ENCODE results near the gene PRPF8. TPM values are rescaled to one million over a fixed set of nuclear protein-coding genes. Genes with fewer than 3 reads are reported as not detected.

The PRPF8 gene
- total RNA-seq, 1 experiment from 2014 or later: 398 TPM

DNA sequence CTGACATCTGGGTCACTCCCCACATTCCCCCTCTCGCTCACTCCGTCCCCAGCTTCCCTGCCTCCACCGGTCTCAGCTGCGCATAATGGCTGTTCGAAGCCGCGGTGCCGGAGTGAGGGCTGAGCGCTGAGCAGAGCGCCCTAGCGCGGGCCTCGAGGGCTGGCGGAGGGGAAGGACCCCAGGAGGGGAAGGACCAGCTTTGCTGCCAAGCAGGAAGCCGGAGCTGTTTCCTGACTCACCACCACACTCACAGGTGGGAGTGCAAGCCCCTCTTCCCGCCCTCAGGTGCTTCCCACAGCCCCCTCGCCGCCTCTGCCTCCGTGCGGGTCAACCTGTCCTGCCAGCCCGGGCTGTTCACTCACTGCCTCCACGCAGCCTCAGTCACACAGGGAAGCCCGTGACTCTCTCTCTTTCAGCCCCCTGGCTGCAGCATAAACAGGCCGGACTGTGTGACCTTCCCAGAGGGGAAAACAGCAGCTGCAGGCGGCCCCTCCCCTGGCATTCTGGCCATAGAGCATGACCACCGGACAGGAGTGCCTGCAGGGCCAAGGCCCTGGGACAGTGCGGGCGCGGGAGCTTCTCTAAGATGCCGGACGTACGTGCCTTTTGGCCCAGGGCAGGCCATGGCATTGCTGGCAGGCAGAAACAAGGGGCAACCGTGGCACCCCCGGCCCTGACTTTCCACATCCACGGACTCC, 79.7 kb downstream of the PRPF8 start:
- H3K4me3 Mint-ChIP-seq (ENCODE audit: unreplicated experiment): no peak overlapping the region
- ChIA-PET CTCF (interaction anchor here (0.6 to 1.3 kb wide), 2 partner anchors 31 to 88 kb away, joined by 3 to 4 read pairs; partner anchors contain the start of gene INPP5K), POLR2A (interaction anchor here (0.5 kb wide), 1 partner anchor 23 kb away, joined by 3 read pairs; the partner anchor contains the start of gene SLC43A2)
- intact Hi-C loops (cut with micrococcal nuclease; ENCODE audit: unreplicated experiment): no loop called here
- Histone ChIP-seq H3K4me3 (ENCODE audit: low read depth, low read length) (no peak overlapping the region), H3K9me3 (peaks cover 6% of the 10 kb centered on the region; the same call in 1 of the 2 replicates), H3K36me3 (ENCODE audit: control insufficient read depth, insufficient read depth, low read length) (no peaks in the 10 kb centered on the region; the same call in 1 of the 2 replicates), H3K27me3 (replicated peaks; ENCODE audit: control insufficient read depth, insufficient read depth, low read length) (no peaks in the 10 kb centered on the region), H3K4me1 (no peaks in the 10 kb centered on the region)
- no peaks in the 10 kb centered on the region for H3K27me3 Mint-ChIP-seq (ENCODE audit: insufficient read depth, unreplicated experiment)
- no peak overlapping the region for H3K27ac Mint-ChIP-seq (ENCODE audit: unreplicated experiment)
- H3K9me3 Mint-ChIP-seq (ENCODE audit: unreplicated experiment): no peaks in the 10 kb centered on the region
- BruUV-seq (replicated peaks): no TSS peak
- no peaks in the 10 kb centered on the region for H3K4me1 Mint-ChIP-seq (ENCODE audit: low read depth, unreplicated experiment)
- peaks cover 21% of the 10 kb centered on the region for H3K36me3 Mint-ChIP-seq (ENCODE audit: insufficient read depth, unreplicated experiment)
- DNase-seq: no peak
- TF ChIP-seq, protein P1, sequence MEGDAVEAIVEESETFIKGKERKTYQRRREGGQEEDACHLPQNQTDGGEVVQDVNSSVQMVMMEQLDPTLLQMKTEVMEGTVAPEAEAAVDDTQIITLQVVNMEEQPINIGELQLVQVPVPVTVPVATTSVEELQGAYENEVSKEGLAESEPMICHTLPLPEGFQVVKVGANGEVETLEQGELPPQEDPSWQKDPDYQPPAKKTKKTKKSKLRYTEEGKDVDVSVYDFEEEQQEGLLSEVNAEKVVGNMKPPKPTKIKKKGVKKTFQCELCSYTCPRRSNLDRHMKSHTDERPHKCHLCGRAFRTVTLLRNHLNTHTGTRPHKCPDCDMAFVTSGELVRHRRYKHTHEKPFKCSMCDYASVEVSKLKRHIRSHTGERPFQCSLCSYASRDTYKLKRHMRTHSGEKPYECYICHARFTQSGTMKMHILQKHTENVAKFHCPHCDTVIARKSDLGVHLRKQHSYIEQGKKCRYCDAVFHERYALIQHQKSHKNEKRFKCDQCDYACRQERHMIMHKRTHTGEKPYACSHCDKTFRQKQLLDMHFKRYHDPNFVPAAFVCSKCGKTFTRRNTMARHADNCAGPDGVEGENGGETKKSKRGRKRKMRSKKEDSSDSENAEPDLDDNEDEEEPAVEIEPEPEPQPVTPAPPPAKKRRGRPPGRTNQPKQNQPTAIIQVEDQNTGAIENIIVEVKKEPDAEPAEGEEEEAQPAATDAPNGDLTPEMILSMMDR (IDR thresholded peaks at IDR 0.05; ENCODE audit: insufficient read depth in 1 of 2, low read depth in 1 of 2, low read length in 1 of 2, severe bottlenecking in 1 of 2, unreplicated experiment in 1 of 2): no peak

- Mint-ChIP-seq H3K4me1 (ENCODE audit: low read depth, unreplicated experiment) (peaks cover 14% of the 10 kb centered on the region), H3K27me3 (ENCODE audit: insufficient read depth, unreplicated experiment) (no peaks in the 10 kb centered on the region), H3K27ac (ENCODE audit: unreplicated experiment) (no peak overlapping the region), H3K36me3 (ENCODE audit: insufficient read depth, unreplicated experiment) (peaks cover 40% of the 10 kb centered on the region), H3K9me3 (ENCODE audit: unreplicated experiment) (no peaks in the 10 kb centered on the region), H3K4me3 (ENCODE audit: unreplicated experiment) (no peak overlapping the region)
- H3K9me3 ChIP-seq: peaks cover 6% of the 10 kb centered on the region; the same call in 1 of the 2 replicates
- ChIA-PET POLR2A (no interaction called here), CTCF (no interaction called here)
- H3K4me3 ChIP-seq (ENCODE audit: low read depth, low read length): no peak overlapping the region
- BruUV-seq (replicated peaks): no TSS peak
- intact Hi-C loops (cut with micrococcal nuclease; ENCODE audit: unreplicated experiment): no loop called here
- DNase-seq: no peak
- no peaks in the 10 kb centered on the region for H3K27me3 ChIP-seq (replicated peaks; ENCODE audit: control insufficient read depth, insufficient read depth, low read length)
- H3K4me1 ChIP-seq: peaks cover 26% of the 10 kb centered on the region
- no peaks in the 10 kb centered on the region for H3K36me3 ChIP-seq (ENCODE audit: control insufficient read depth, insufficient read depth, low read length)
- TF ChIP-seq, protein P1 (IDR thresholded peaks at IDR 0.05; ENCODE audit: insufficient read depth in 1 of 2, low read depth in 1 of 2, low read length in 1 of 2, severe bottlenecking in 1 of 2, unreplicated experiment in 1 of 2): no peak
These were observed 83.1 kb downstream of the PRPF8 start for GRCh38 chr17:1601571-1601970.

Other genes with a start within 250 kb of the PRPF8 start
- 70.0 and 72.3 TPM in 2 replicates for gene CRK, start 228.6 kb downstream of the PRPF8 start, total RNA-seq (2022)
- 162 and 171 TPM in 2 replicates for gene MYO1C, start 192.2 kb downstream of the PRPF8 start, total RNA-seq (2022)
- gene INPP5K, start 168.3 kb downstream of the PRPF8 start, total RNA-seq (2022): 24.1 and 27.3 TPM in 2 replicates
- 103 and 106 TPM in 2 replicates for gene PITPNA, start 122.1 kb downstream of the PRPF8 start, total RNA-seq (2022)
- gene SLC43A2, start 56.0 kb downstream of the PRPF8 start, total RNA-seq (2022): 33.9 and 39.3 TPM in 2 replicates
- gene SCARF1, start 39.1 kb downstream of the PRPF8 start, total RNA-seq (2022): 0.14 and 0.51 TPM in 2 replicates
- 4.2 and 6.9 TPM in 2 replicates for gene RILP, start 35.0 kb downstream of the PRPF8 start, total RNA-seq (2022)
- gene TLCD2, start 25.5 kb upstream of the PRPF8 start, total RNA-seq (2022): 10.1 and 12.0 TPM in 2 replicates
- 24.8 and 26.6 TPM in 2 replicates for gene WDR81, start 39.8 kb upstream of the PRPF8 start, total RNA-seq (2022)
- gene SERPINF2, start 58.0 kb upstream of the PRPF8 start, total RNA-seq (2022): 59.9 and 63.8 TPM in 2 replicates
- 36.3 and 38.4 TPM in 2 replicates for gene SERPINF1, start 77.2 kb upstream of the PRPF8 start, total RNA-seq (2022)
- 26.2 and 32.1 TPM in 2 replicates for gene SMYD4, start 145.0 kb upstream of the PRPF8 start, total RNA-seq (2022)
- gene RPA1, start 145.1 kb upstream of the PRPF8 start, total RNA-seq (2022): 147 and 167 TPM in 2 replicates